Urinary bladder (tissue), 4 donors: ENCODE data around the gene TGFBR3. TPM values are rescaled to one million over a fixed set of nuclear protein-coding genes. Genes with fewer than 3 reads are reported as not detected.
A peak's percentile ranks its signal among the peaks of the same experiment; 100 is the strongest.

Experiments
- DNase-seq: peaks from one replicate; pipeline ENCODE4 v3.0.0-alpha.2; 2015; ENCODE audit errors: extremely low spot score
- H3K27ac ChIP-seq: one replicate; pipeline ENCODE4 v1.5.1; 2013; ENCODE audit warnings: low read depth, mild to moderate bottlenecking, moderate library complexity
- H3K36me3 ChIP-seq: one replicate; pipeline ENCODE4 v1.6.1; 2013; ENCODE audit warnings: mild to moderate bottlenecking, moderate library complexity; ENCODE audit not compliant: insufficient read depth
- H3K4me1 ChIP-seq: one replicate; pipeline ENCODE4 v1.6.1; 2013; ENCODE audit warnings: mild to moderate bottlenecking, moderate library complexity; ENCODE audit not compliant: insufficient read depth
- H3K4me3 ChIP-seq: one replicate; pipeline ENCODE4 v1.5.1; 2013; ENCODE audit warnings: low read depth, low read length
- WGBS: extraction: QIAGEN DNeasy Blood & Tissue Kit; methylation state at CpG from one replicate; pipeline ENCODE4 v1.1.7; 2013; 5-methylcytosine and 5-hydroxymethylcytosine counted together
- polyA plus RNA-seq: library from polyadenylated mRNA; stranded (reverse); fragments of 200-250 nt; gene quantifications from one replicate; pipeline ENCODE4 v1.2.3, GENCODE V29; 2013
- total RNA-seq: library from RNA; depleted of rRNA; stranded (reverse); fragments of >200 nt; gene quantifications from one replicate; pipeline ENCODE4 v1.2.3, GENCODE V29; 2014
- donor health status: healthy with polysubstance abuse.
- donor health status: healthy.

Gene TGFBR3
- total and polyA plus RNA-seq, 2 donors, result 94.8 to 131 TPM

- Histone ChIP-seq H3K27ac (no peak overlapping the region), H3K36me3 (no peaks in the 10 kb centered on the region), H3K4me1 (peaks cover 3% of the 10 kb centered on the region), H3K4me3 (no peak overlapping the region)
- 22% methylated on average over 1 of the region's 1 CpG for WGBS
- DNase-seq, result no peak
These were observed 67.3 kb downstream of the TGFBR3 start for GRCh38 chr1:91818713-91818975.

GRCh38 chr1:91817211-91817905 is 68.6 kb downstream of the TGFBR3 start:
- Histone ChIP-seq H3K4me3 (no peak overlapping the region), H3K27ac (no peak overlapping the region), H3K36me3 (no peaks in the 10 kb centered on the region), H3K4me1 (peaks cover 3% of the 10 kb centered on the region)
- no peak for DNase-seq
- WGBS, result 36% methylated on average over 5 of the region's 5 CpGs

GRCh38 chr1:91816031-91816430 is 69.9 kb downstream of the TGFBR3 start:
- DNase-seq, result no peak
- Histone ChIP-seq H3K4me1 (peaks cover 3% of the 10 kb centered on the region), H3K4me3 (no peak overlapping the region), H3K27ac (no peak overlapping the region), H3K36me3 (no peaks in the 10 kb centered on the region)
- WGBS, result 67% methylated on average over 1 of the region's 1 CpG

GRCh38 chr1:91814448-91814847 is 71.5 kb downstream of the TGFBR3 start:
- Histone ChIP-seq H3K36me3 (no peaks in the 10 kb centered on the region), H3K4me1 (peaks cover 3% of the 10 kb centered on the region), H3K4me3 (no peak overlapping the region), H3K27ac (no peak overlapping the region)
- no peak for DNase-seq
- WGBS, result 71% methylated on average over 4 of the region's 4 CpGs

- WGBS, result 86% methylated on average over 7 of the region's 7 CpGs
- peaks cover 3% of the 10 kb centered on the region for H3K4me1 ChIP-seq
These were observed 72.1 kb downstream of the TGFBR3 start for GRCh38 chr1:91813813-91814212.

GRCh38 chr1:91811363-91812025 is 74.5 kb downstream of the TGFBR3 start:
- peaks cover 2% of the 10 kb centered on the region for H3K4me1 ChIP-seq
- 70% methylated on average over 3 of the region's 3 CpGs for WGBS

More at GRCh38 chr1:91813813-91814212, 72.1 kb downstream of the TGFBR3 start:
- Histone ChIP-seq H3K36me3 (no peaks in the 10 kb centered on the region), H3K27ac (no peak overlapping the region), H3K4me3 (no peak overlapping the region)
- no peak for DNase-seq

GRCh38 chr1:91809317-91809716 is 76.6 kb downstream of the TGFBR3 start:
- DNase-seq, result no peak
- Histone ChIP-seq H3K4me1 (peaks cover 2% of the 10 kb centered on the region), H3K4me3 (no peak overlapping the region), H3K36me3 (no peaks in the 10 kb centered on the region), H3K27ac (no peak overlapping the region)
- 68% methylated on average over 3 of the region's 3 CpGs for WGBS

More at GRCh38 chr1:91811363-91812025, 74.5 kb downstream of the TGFBR3 start:
- no peaks in the 10 kb centered on the region for H3K36me3 ChIP-seq
- no peak for DNase-seq
- H3K4me3 ChIP-seq, result no peak overlapping the region
- no peak overlapping the region for H3K27ac ChIP-seq

- no peak for DNase-seq
- Histone ChIP-seq H3K4me1 (peaks cover 2% of the 10 kb centered on the region), H3K4me3 (no peak overlapping the region), H3K36me3 (no peaks in the 10 kb centered on the region), H3K27ac (no peak overlapping the region)
- WGBS, result 97% methylated on average over 5 of the region's 5 CpGs
These were observed 77.9 kb downstream of the TGFBR3 start for GRCh38 chr1:91807921-91808620.

- Histone ChIP-seq H3K4me3 (no peak overlapping the region), H3K27ac (no peak overlapping the region), H3K36me3 (no peaks in the 10 kb centered on the region), H3K4me1 (peaks cover 2% of the 10 kb centered on the region)
- DNase-seq, result no peak
- 69% methylated on average over 8 of the region's 8 CpGs for WGBS
These were observed 78.9 kb downstream of the TGFBR3 start for GRCh38 chr1:91806769-91807700.

- 30% methylated on average over 8 of the region's 8 CpGs for WGBS
- no peak overlapping the region for H3K27ac ChIP-seq
- peaks cover 2% of the 10 kb centered on the region for H3K4me1 ChIP-seq
- no peaks in the 10 kb centered on the region for H3K36me3 ChIP-seq
- no peak overlapping the region for H3K4me3 ChIP-seq
- no peak for DNase-seq
These were observed 79.7 kb downstream of the TGFBR3 start for GRCh38 chr1:91806181-91806768.

- no peak overlapping the region for H3K4me3 ChIP-seq
- WGBS, result 43% methylated on average over 8 of the region's 8 CpGs
- peaks cover 2% of the 10 kb centered on the region for H3K4me1 ChIP-seq
- no peaks in the 10 kb centered on the region for H3K36me3 ChIP-seq
- no peak for DNase-seq
- no peak overlapping the region for H3K27ac ChIP-seq
These were observed 80.6 kb downstream of the TGFBR3 start for GRCh38 chr1:91805311-91805801.

- DNase-seq, result no peak
- Histone ChIP-seq H3K36me3 (no peaks in the 10 kb centered on the region), H3K4me3 (no peak overlapping the region), H3K27ac (peak overlapping the region; percentile 83), H3K4me1 (peaks cover 2% of the 10 kb centered on the region)
- WGBS, result 78% methylated on average over 13 of the region's 13 CpGs
These were observed 81.4 kb downstream of the TGFBR3 start for GRCh38 chr1:91804546-91805023.
